ENCODE data around the gene SURF6. TPM values are rescaled to one million over a fixed set of nuclear protein-coding genes. Genes with fewer than 3 reads are reported as not detected.
"Not testable (repeated sequence)": the region's sequence is repeated elsewhere in the genome, so short reads cannot be mapped to it uniquely, and the experiment has no call there.

Gene SURF6
- total RNA-seq, 1 experiment from 2014 or later: 36.1 TPM

DNA sequence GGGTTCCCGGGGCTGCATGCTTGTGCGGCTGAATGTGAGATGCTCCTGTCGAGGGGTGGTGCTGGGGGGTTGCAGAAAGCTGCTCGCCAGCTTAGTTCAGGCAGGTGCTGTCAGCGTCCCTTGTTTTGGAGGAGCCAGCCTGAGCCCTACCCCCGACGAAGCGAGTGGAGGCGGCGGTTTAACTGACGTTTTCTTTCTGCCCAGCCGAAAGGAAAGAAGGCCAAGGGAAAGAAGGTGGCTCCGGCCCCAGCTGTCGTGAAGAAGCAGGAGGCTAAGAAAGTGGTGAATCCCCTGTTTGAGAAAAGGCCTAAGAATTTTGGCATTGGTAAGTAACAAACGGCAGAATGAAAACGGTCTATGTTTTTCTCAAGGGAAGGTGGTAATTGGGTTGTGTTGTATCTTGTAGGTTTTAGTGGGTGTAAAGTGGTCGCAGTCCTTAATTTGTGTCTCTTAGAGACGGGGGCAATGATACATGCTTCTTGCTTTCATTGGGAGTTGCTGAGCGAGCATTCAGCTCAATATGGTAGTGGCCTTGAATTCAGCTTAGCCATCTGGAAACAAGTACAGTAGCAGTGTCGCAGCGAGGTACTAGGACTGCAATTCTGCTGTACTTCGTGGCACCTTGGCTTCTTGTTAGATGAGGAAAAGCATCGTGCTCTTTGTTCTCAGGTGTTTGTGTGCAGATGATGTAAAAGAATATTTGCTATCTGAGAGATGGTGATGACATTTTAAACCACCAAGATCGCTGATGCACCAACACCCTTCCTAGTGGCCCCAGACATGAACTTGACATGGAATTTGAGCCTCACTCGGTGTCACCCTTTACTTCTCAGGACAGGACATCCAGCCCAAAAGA lies 13.0 kb upstream of the SURF6 start:
- no peak for DNase-seq (ENCODE audit: low read depth)

DNA sequence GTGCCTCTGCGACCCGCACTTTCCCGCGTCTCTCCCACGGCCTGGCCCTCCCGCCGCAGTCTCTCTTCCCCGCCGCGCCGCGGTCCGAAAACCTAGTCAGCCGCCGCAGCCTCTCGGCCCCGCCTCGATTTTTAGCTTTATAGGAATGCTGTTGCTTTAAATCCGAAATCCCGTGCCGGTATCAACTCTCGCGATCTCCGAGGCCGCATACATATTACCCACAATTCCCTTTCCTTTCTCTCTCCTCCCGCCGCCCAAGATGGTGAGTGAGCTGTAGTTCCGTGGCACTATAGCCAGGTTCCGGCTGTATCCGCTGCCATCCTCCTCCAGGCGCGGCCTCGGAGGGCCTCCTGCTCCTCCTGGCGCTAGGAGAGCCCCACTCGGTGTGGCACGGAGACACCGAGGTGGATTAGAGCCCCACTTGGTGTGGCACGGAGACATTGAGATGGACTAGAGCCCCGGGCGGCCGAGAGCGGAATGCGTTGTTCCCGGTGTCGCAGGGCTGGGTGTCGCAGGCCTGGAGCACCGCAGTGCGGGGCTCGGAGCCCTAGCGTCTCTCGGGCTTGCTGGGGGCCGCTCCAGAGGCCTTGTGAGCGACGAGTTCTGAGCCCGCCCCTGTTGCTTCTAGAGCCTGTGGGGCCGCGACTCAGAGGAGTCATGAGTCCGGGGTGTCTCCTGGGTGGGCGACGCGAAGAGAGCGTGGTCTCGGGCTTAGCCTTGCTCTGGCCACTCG lies 12.2 kb upstream of the SURF6 start, which contains the start of the genes MED22 and RPL7A:
Gene MED22 (minus strand): TSS at position 147 of the 733 bp plus-strand sequence. CDS start 1,469 bp downstream, outside the sequence.
Gene RPL7A (plus strand): TSS at position 234 of the 733 bp plus-strand sequence. CDS start 26 bp downstream, at position 260.
- DNase-seq (ENCODE audit: low read depth): peak; percentile 97

DNA sequence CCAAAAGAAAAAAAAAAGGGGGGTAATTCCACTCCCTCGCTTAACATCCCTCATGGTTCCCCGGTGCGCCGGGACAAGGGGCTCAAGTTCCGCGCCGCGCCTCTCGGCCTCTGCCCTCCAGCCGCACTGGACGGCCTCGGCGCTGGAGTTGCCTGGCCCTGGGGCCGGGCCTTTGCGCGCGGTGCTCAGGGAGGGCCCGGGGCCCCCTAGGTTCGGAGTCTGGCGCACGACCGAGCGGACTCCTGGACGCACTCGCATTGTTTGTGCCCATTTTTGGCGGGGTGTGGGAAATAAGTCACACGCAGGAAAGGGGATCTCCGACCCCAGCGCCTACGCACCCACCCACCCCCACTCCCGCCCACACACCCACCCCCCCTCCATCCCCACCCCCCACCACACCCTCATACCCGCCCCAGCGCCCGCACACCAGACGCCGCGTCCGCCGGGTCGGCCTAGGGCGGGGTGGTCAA lies 11.6 kb upstream of the SURF6 start:
- DNase-seq (ENCODE audit: low read depth): peak; percentile 46

DNA sequence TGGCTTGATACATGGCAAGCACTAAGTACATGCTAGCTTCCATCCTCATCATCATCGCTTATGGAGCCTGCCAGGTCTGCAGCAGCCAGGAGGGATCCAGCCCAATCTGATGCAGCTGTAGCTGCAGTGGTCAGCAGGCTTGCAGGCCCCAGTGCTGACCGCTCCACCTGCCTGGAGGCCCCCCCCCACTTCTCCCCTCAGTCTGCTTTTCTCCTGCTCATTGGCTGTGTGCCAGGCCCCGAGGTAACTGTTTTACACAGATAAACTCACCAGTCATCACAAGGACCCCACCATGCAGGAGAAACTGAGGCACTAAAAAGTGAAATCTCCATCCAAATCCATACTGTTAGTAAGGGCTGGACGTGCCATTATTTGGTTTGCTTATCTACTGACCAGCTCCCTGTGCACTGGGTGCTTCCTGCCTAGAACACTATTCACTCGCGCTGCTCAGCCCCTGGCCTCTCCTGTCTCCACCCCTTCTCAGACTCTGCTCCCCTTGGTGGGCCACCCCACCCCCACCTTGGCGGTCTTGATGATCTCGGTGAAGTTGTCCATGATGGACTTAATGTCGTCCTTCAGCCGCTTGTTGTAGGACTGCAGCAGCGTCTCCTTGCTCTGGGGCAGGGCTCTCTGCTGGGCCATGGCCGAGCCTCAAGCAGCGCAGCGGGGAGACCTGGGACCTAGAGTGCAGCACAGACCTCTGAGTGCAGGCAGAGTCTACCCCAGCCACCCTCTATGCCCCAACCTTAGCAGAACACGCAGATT lies 10.2 kb upstream of the SURF6 start:
- no peak for DNase-seq (ENCODE audit: low read depth)

DNA sequence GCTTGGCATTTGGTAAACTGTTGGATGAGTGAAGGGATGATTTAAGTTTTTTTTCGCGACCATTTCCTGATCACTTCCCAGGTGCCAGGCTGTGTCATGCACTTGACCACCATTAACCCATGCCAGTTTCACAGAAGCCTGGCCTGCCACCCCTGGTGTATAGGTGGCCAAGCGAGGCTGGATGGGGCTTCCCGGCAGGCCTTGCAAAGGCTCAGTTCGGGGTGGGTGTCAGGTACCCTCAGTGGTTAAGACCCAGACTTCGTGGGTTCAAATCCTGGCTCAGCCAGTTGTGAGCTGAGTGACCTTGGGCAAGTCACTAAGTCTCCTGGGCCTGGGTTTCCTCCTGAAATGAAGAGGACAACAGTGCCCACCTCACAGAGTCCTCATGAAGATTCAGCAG lies 9.6 kb upstream of the SURF6 start:
- DNase-seq (ENCODE audit: low read depth): no peak

DNA sequence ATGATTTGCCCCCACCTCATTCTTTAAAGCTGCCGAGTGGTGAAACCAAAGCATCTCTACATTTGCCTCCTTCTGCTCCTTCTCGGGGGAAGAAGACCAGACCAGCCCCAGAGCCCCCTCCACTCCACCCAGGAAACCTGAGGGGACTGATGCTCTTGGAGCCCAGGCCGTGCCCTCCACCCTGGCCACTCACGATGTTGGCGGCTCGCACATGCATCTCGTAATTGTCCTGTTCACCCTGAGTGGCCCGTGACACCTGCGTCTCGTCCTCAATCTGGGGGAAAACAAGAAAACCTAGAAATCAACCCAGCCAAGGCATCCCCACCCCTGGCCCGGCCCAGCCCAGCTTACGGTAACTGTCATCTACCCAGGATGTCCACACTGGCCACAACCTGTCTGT lies 9.0 kb upstream of the SURF6 start:
- DNase-seq (ENCODE audit: low read depth): no peak

DNA sequence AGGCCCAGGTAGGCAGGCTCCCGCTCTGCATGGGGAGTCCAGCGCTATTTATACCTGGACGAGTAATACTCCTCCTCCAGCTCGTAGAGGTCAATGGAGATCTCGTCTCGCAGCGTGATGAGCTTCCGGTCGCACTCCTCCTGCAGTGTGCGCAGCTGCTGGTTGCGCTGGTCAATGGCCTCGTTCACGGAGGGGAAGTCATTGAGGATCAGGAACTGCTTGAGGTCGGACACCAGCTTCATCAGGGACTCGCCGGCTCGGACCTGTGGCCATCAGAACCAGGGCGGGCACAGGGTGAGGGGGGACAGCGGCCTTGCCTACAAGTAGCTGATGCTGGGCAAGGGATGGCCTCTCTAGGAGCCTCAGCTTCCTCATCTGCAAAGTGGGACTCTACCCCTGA lies 8.1 kb upstream of the SURF6 start:
- DNase-seq (ENCODE audit: low read depth): no peak

DNA sequence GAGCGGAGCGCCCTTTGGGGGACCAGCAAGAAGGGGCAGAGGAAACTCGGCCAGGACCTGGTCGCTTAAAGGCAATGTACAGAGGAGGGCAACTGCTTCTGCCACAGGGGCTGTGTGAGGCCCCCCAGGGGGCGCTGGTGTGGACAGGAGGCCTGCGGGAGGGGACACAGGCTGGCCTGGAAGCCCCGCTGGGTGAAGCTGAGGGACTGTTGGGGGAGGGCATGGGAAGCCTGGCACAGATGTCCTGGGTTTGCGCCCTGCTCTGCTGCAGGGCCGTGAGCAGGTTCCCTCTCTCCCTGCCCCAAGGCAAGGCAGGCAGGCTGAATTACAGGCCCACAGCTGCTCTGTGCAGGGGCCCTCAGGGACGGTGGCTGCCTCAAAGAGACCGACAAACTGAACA lies 6.6 kb upstream of the SURF6 start:
- no peak for DNase-seq (ENCODE audit: low read depth)

DNA sequence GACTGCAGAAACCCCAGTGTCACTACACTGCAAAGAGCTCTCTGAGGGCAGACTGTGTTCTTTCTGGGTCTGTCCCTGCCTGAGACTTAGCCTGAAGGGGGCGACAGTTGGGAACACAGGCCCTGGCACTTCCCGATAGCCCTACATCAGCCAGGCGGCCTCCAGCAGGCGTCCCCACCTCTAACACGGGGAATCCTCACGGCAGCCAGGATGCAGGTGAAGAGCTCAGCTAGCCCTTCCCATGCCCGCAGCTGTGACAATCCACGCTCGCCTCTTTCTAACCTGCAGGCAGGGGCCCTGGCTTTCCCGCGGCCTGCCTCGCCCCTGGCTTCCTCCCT lies 6.0 kb upstream of the SURF6 start:
- no peak for DNase-seq (ENCODE audit: low read depth)

DNA sequence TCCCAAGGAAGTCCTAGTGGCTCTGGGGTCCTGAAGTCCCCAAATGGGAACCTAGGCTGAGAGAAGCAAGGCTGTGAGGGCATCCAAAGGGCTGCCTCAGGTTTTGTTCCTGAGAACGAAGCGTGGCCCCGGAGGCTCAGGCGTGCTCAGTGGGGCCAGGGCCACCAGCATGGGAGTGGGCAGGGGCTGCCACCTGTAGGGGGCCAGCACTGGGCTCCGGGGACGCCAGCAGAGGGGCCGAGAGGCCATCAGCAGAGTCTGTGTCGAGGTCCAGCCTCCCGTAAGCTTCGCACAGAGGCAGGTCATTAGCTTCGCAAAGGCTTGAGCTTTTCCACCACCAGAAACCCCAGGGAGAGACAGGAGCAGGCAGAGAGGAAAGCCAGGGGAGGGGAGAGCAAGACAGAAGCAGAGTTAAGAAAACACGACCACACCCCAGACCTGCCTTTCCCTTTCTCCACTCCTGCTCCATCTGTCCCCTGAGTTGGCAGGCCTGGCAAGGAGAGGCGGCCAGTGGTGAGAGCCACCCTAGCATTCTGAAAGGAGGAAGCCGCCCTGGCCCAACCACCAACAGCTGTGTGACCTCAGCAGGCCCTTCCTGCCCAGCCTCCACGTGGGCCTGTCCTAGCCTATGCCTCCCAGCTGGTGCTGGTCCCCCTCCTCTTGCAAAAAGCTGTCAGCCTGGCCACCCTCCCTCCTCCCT lies 5.5 kb upstream of the SURF6 start:
- no peak for DNase-seq (ENCODE audit: low read depth)

DNA sequence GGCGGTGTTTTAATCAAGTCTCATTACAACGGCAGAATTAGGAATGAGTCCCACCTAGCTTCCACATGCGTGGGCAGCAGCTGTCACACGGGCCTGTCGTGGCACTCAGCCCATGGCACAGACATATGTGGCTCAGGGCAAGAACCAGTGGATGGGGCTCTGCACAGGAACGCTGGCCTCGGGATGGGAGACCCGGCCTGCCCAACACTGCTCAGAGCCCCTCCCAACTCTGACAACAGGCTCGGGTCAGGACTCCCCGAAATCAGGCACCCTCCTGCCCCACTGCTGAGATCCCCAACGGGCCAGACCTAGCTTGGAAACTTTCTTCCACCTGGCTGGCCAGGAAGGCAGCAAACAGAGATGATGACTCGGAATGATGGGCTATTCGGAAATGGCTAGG lies 4.9 kb upstream of the SURF6 start:
- no peak for DNase-seq (ENCODE audit: low read depth)

DNA sequence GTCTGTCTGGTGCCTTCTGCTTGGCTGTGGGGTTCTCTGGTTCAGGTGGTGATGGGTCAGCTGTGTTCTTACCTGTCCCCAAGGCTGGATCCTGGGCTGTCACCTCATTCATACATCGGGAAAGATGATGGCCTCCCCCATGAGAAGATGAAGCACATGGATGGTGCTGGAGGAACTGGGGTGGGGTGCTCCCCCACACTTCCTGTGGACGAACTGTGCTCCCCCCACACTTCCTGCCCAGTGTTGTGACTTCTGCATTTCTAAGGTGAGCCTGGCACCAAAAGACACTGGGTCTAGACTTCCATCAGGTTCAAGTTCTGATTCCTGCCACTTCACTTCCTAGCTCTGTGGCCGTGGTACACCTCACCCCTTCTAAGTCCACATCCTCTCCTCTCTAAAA lies 4.3 kb upstream of the SURF6 start:
- DNase-seq (ENCODE audit: low read depth): no peak

DNA sequence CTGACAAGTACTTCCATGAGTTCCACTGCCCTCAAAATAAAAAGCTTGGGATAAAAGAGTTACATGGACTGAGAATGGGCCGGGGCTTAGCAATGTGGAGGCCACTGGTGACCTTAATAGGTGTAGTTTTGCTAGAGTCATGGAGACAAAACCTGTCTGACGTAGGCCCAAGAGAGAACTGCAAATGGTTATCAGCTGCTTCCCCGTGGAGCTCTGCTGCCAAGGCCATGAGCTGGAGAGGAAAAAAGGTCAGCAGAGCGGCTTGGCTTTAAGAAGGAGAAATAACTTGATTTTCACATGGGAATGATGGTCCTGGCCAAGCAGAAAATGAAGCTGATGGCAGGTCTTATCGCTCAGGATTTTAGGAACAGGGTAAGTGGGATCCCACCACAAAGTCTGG lies 3.7 kb upstream of the SURF6 start:
- no peak for DNase-seq (ENCODE audit: low read depth)

DNA sequence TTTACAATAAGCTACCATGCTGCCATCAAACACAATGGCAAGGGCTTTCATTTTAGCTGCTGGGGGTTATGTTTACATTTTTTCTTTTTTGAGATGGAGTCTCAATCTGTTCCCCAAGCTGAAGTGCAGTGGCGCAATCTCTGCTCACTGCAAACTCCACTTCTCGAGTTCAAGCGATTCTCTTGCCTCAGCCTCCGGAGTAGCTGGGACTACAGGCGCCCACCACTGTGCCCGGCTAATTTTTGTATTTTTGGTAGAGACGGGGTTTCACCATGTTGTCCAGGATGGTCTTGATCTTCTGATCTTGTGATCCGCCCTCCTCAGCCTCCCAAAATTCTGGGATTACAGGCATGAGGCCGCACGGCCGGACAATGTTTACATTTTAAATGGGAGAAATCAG lies 1.1 kb downstream of the SURF6 start:
- not testable (repeated sequence) for DNase-seq (ENCODE audit: low read depth)

DNA sequence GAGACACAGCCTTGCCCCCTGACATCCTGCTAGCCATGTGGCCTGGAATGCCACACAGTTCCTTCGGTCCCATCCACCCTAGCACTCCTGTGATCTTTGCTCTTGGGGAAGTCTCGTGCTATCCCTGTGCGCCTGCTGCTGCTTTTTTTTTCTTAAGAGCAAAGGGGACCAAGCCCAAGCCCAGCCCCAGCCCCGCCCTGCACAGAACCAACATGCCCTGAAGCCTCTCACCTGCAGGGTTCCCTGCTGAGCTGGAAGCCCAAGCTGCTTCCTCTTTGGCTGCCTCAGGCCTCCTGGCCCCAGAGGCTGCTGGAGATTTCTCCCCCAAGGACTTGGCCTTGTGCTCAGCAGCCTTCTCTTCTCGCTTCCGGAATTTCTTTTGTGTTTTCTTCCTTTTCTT lies 1.8 kb downstream of the SURF6 start:
- DNase-seq (ENCODE audit: low read depth): no peak

DNA sequence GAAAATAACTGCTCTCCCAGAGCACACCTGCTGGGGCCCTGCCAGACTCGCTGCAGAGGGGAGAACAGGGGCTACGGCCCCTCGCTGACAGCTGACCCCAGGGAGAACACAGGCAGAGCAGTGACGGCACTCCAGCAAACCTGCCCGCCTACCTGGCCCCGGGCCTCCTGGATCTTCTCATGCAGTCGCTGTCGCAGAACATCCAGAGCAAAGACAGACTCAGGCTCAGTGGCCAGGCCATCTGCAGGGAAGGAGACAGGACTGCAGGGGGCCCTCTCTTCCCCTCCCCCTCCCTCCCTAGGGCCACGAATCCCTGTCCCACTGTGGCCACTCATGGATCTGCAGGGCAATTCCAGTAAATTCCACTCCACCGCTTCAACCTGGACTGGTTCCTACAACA lies 2.4 kb downstream of the SURF6 start:
- DNase-seq (ENCODE audit: low read depth): no peak

DNA sequence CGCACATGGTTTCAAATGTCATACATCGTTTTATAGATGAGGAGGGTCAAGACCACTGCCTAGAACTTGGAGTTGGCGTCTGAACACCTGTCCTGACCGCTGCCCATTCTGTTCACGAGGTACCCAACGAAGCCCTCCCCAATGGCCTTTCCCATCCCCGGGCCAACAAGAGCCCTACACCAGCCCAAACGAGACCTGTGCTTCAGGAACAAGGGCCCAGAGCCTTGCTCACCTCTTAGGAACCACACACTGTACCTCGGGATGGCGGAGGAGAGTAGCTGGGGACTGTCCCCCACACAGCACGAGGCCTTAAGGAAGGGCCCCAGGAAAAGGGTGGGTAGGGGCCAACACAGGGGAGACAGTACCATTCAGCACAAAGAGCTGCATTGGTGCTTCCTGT lies 3.0 kb downstream of the SURF6 start:
- DNase-seq (ENCODE audit: low read depth): no peak

DNA sequence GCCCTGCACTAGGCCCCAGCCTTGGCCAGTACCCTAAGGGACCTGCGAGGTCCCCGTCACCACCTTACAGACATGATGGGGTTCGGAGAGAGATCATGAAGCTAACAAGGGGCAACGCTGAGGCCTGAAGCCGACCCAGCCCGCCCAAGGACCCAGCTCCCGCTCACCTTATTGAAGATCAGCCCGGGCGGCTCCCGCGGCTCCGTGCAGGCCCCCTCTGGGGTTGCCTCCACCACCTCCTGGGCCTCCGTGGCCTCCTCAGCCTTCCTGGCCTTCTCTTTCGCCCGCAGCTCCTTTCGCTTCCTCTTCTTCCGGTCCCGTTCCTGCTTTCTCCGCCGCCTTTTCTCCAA lies 3.6 kb downstream of the SURF6 start:
- DNase-seq (ENCODE audit: low read depth): no peak

DNA sequence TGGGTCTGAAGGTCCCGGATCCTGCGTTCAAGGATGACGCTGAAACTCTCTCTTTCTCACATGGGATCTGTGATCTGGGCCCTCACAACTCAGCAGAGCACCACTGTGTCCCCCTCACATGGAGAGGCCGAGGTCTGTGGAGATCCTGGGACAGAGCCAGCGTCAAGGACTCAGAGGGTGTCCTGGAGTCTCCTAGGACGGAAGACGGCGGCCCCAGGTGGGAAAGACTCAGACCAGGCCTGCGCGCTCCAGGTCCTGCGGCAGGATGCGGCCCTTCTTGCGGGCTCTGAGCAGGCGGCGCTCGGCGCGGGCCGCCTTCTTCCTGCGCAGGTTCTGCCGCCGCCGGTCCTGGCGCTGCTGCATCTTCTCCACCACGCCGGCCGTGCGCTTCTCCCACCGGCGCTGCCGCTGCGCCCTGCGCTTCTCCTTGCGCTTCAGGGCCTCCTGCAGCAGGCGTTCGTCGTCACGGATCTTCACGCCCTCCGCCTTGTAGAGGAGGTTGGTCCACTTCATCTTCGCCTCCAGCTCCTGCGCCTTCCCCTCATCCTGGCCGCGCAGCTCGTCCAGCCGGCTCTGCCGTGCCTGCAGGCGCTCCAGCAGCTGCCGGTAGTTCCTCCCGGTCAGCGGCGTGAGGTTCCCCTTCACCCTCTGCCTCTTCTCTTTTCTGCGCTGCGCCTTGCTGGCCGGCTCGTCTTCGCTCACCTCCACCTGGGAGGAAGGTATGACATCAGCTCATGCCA lies 4.2 kb downstream of the SURF6 start:
- no peak for DNase-seq (ENCODE audit: low read depth)

DNA sequence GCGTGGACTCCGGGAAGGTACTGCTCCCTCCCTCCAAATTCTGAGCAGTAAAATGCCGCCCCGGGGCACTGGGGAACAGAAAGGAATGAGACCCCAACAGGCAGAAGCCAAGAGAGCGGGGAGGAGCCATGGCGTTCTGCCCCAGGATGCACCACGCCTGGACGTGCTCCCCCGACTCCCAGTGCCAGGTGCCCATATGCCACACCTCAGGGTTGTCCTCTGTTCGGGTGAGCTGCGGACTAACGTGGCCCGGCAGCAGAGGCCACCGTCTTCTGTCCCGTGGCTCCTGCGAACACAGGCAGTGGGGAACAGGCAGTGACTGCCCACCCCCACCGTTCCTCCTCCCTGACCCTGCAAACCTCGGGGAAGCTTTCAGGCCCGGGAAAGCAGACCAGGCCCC lies 4.8 kb downstream of the SURF6 start:
- no peak for DNase-seq (ENCODE audit: low read depth)
